Esophagus (tissue), 2 donors: Measurements from ENCODE around the gene GRIP2. TPM values are rescaled to one million over a fixed set of nuclear protein-coding genes. Genes with fewer than 3 reads are reported as not detected.

Experiments used
- H3K27ac ChIP-seq, 2 donors: one replicate each; pipeline ENCODE4 v1.5.1; 2013; ENCODE audit warnings: low read depth in 2 of 2, mild to moderate bottlenecking in 2 of 2, inconsistent platforms in 1 of 2, low read length in 1 of 2, moderate library complexity in 1 of 2
- H3K27me3 ChIP-seq, 2 donors: one replicate each; pipeline ENCODE4 v1.6.1; 2013; ENCODE audit warnings: low read length in 2 of 2, control low read depth in 1 of 2, mild to moderate bottlenecking in 1 of 2; ENCODE audit not compliant: insufficient read depth in 2 of 2, control insufficient read depth in 1 of 2
- H3K36me3 ChIP-seq, 2 donors: one replicate each; pipeline ENCODE4 v1.6.1; 2013; ENCODE audit warnings: low read length in 1 of 2; ENCODE audit not compliant: control insufficient read depth in 2 of 2, insufficient read depth in 2 of 2
- H3K4me1 ChIP-seq, 2 donors: one replicate each; pipeline ENCODE4 v1.6.1; 2013; ENCODE audit warnings: low read length in 1 of 2; ENCODE audit not compliant: control insufficient read depth in 2 of 2, insufficient read depth in 2 of 2
- H3K4me3 ChIP-seq, 2 donors: one replicate each; pipeline ENCODE4 v1.5.1; 2013; ENCODE audit warnings: low read length in 2 of 2, mild to moderate bottlenecking in 2 of 2, low read depth in 1 of 2, moderate library complexity in 1 of 2
- H3K9me3 ChIP-seq, 2 donors: one replicate each; pipeline ENCODE4 v1.6.1; 2013; ENCODE audit warnings: mild to moderate bottlenecking in 2 of 2, low read depth in 1 of 2, low read length in 1 of 2, moderate library complexity in 1 of 2; ENCODE audit not compliant: control insufficient read depth in 2 of 2, insufficient read depth in 1 of 2
- WGBS, 2 donors: extraction: QIAGEN DNeasy Blood & Tissue Kit; methylation state at CpG; one replicate each; pipeline ENCODE4 v1.1.7; 2013; 5-methylcytosine and 5-hydroxymethylcytosine counted together
- polyA plus RNA-seq, 2 donors: library from polyadenylated mRNA; stranded (reverse); fragments of 200-250 nt; gene quantifications; one replicate each; pipeline ENCODE4 v1.2.3, GENCODE V29; 2013
- donor health status: healthy with polysubstance abuse.
- donor health status: Bipolar disorder and iron deficiency.

Gene GRIP2
- polyA plus RNA-seq, 2 donors: 0.39 to 0.81 TPM

- no peaks in the 10 kb centered on the region for H3K27me3 ChIP-seq
- WGBS, 2 donors: 84 to 90% methylated on average over 17 of the region's 17 CpGs
- H3K9me3 ChIP-seq: no peaks in the 10 kb centered on the region
- peaks cover 0 to 3% of the 10 kb centered on the region in 2 donors for H3K4me1 ChIP-seq
- no peak overlapping the region for H3K4me3 ChIP-seq
- H3K27ac ChIP-seq: no peak overlapping the region
- peaks cover 0 to 7% of the 10 kb centered on the region in 2 donors for H3K36me3 ChIP-seq
Observed at GRCh38 chr3:14491396-14492190, 48.5 kb downstream of the GRIP2 start.

GRCh38 chr3:14490831-14491230 lies 49.3 kb downstream of the GRIP2 start:
- no peaks in the 10 kb centered on the region for H3K9me3 ChIP-seq
- 84 to 86% methylated on average over 2 of the region's 2 CpGs for WGBS, 2 donors
- no peak overlapping the region for H3K27ac ChIP-seq
- no peak overlapping the region for H3K4me3 ChIP-seq
- no peaks in the 10 kb centered on the region for H3K27me3 ChIP-seq
- H3K4me1 ChIP-seq: peaks cover 0 to 3% of the 10 kb centered on the region in 2 donors
- H3K36me3 ChIP-seq: peaks cover 0 to 10% of the 10 kb centered on the region in 2 donors

GRCh38 chr3:14490255-14490654 lies 49.9 kb downstream of the GRIP2 start:
- H3K36me3 ChIP-seq: peaks cover 0 to 13% of the 10 kb centered on the region in 2 donors
- no peaks in the 10 kb centered on the region for H3K27me3 ChIP-seq
- peaks cover 0 to 3% of the 10 kb centered on the region in 2 donors for H3K4me1 ChIP-seq
- no peak overlapping the region for H3K27ac ChIP-seq
- no peaks in the 10 kb centered on the region for H3K9me3 ChIP-seq
- 88 to 91% methylated on average over 4 of the region's 4 CpGs for WGBS, 2 donors
- no peak overlapping the region for H3K4me3 ChIP-seq

- 95 to 96% methylated on average over 7 of the region's 7 CpGs for WGBS, 2 donors
- Histone ChIP-seq H3K36me3 (peaks cover 0 to 15% of the 10 kb centered on the region in 2 donors), H3K9me3 (no peaks in the 10 kb centered on the region), H3K27ac (no peak overlapping the region), H3K4me3 (no peak overlapping the region), H3K4me1 (peaks cover 0 to 3% of the 10 kb centered on the region in 2 donors), H3K27me3 (no peaks in the 10 kb centered on the region)
Observed at GRCh38 chr3:14489641-14490040, 50.5 kb downstream of the GRIP2 start.

GRCh38 chr3:14488286-14489041 lies 51.7 kb downstream of the GRIP2 start:
- Histone ChIP-seq H3K4me3 (no peak overlapping the region), H3K4me1 (peaks cover 0 to 3% of the 10 kb centered on the region in 2 donors), H3K36me3 (peaks cover 0 to 16% of the 10 kb centered on the region in 2 donors), H3K9me3 (no peaks in the 10 kb centered on the region), H3K27me3 (no peaks in the 10 kb centered on the region), H3K27ac (no peak overlapping the region)
- WGBS, 2 donors: 48 to 64% methylated on average over 7 of the region's 7 CpGs

- Histone ChIP-seq H3K9me3 (no peaks in the 10 kb centered on the region), H3K36me3 (peaks cover 0 to 16% of the 10 kb centered on the region in 2 donors), H3K27me3 (no peaks in the 10 kb centered on the region), H3K4me1 (peaks cover 0 to 3% of the 10 kb centered on the region in 2 donors), H3K27ac (no peak overlapping the region), H3K4me3 (no peak overlapping the region)
- 80 to 82% methylated on average over 7 of the region's 7 CpGs for WGBS, 2 donors
Observed at GRCh38 chr3:14487821-14488220, 52.3 kb downstream of the GRIP2 start.

- H3K27ac ChIP-seq: no peak overlapping the region
- no peak overlapping the region for H3K4me3 ChIP-seq
- peaks cover 0 to 16% of the 10 kb centered on the region in 2 donors for H3K36me3 ChIP-seq
- 90 to 92% methylated on average over 8 of the region's 8 CpGs for WGBS, 2 donors
- H3K27me3 ChIP-seq: no peaks in the 10 kb centered on the region
- no peaks in the 10 kb centered on the region for H3K9me3 ChIP-seq
- peaks cover 0 to 3% of the 10 kb centered on the region in 2 donors for H3K4me1 ChIP-seq
Observed at GRCh38 chr3:14487086-14487485, 53.1 kb downstream of the GRIP2 start.

- H3K36me3 ChIP-seq: peaks cover 0 to 19% of the 10 kb centered on the region in 2 donors
- 79 to 80% methylated on average over 5 of the region's 5 CpGs for WGBS, 2 donors
Observed at GRCh38 chr3:14486460-14486859, 53.7 kb downstream of the GRIP2 start.

GRCh38 chr3:14485981-14486380 lies 54.2 kb downstream of the GRIP2 start:
- Histone ChIP-seq H3K4me1 (peaks cover 0 to 9% of the 10 kb centered on the region in 2 donors), H3K9me3 (no peaks in the 10 kb centered on the region), H3K27ac (no peak overlapping the region), H3K27me3 (no peaks in the 10 kb centered on the region), H3K4me3 (no peak overlapping the region), H3K36me3 (peaks cover 0 to 21% of the 10 kb centered on the region in 2 donors)
- 87% methylated on average over 3 of the region's 3 CpGs for WGBS, 2 donors

More at GRCh38 chr3:14486460-14486859, 53.7 kb downstream of the GRIP2 start:
- no peak overlapping the region for H3K4me3 ChIP-seq
- no peaks in the 10 kb centered on the region for H3K9me3 ChIP-seq
- H3K27ac ChIP-seq: no peak overlapping the region
- H3K4me1 ChIP-seq: peaks cover 0 to 9% of the 10 kb centered on the region in 2 donors
- no peaks in the 10 kb centered on the region for H3K27me3 ChIP-seq
